A549 (cell line): ENCODE results near the gene DSTN. TPM values are rescaled to one million over a fixed set of nuclear protein-coding genes. Genes with fewer than 3 reads are reported as not detected.

Source experiments
- ATAC-seq, 2 experiments: fragments of 200-7000 bp in 1 of 2; fragments of >200 bp in 1 of 2; cut with Nextera tagmentation in 1 of 2; cut with Tn5 transposase in 1 of 2; 3 replicates each; pipeline versions ENCODE4 v1.8.0 to v1.9.1; 2018 to 2020; ENCODE audit warnings: mild to moderate bottlenecking in 1 of 2, moderate library complexity in 1 of 2
- CTCF ChIA-PET: fragments of 300-600 bp; sonication (Branson Sonifier 250); formaldehyde crosslinking; extraction: SDS; loops from one replicate; lab custom pipeline; 2021; ENCODE audit warnings: antibody characterized with exemption, inconsistent platforms; lab: Yijun Ruan, JAX
- POLR2A ChIA-PET: fragments of 350-600 bp; formaldehyde crosslinking; extraction: SDS; loops from one replicate; lab custom pipeline; 2021; ENCODE audit warnings: antibody characterized with exemption, inconsistent platforms; lab: Yijun Ruan, JAX
- DNase-seq, 2 experiments: peaks; one replicate each; pipeline versions ENCODE4 v3.0.0 to v3.0.0-alpha.2; 2011 to 2016; ENCODE audit warnings: low read depth in 1 of 2, low spot score in 1 of 2
- FAIRE-seq: peaks from 2 replicates; lab custom pipeline; 2011; peaks lifted over from hg19 to GRCh38; lab: Jason Lieb, UNC
- H3K27ac ChIP-seq, 2 experiments: fragments of >200 bp; sonication (Bioruptor Twin); formaldehyde crosslinking; 3 replicates each; pipeline ENCODE4 v1.5.1; 2016 to 2017
- H3K4me1 ChIP-seq: fragments of >200 bp; sonication (Bioruptor Twin); formaldehyde crosslinking; 3 replicates; pipeline ENCODE4 v1.6.1; 2016
- H3K4me2 ChIP-seq: fragments of >200 bp; sonication (Bioruptor Twin); formaldehyde crosslinking; 3 replicates; pipeline ENCODE4 v1.6.1; 2016
- H3K4me3 ChIP-seq: fragments of >200 bp; sonication (Bioruptor Twin); formaldehyde crosslinking; 3 replicates; pipeline ENCODE4 v1.5.1; 2016
- H3K9me3 ChIP-seq: fragments of >200 bp; sonication (Bioruptor Twin); formaldehyde crosslinking; 3 replicates; pipeline ENCODE4 v1.6.1; 2016
- BHLHE40 ChIP-seq: IDR thresholded peaks from 2 replicates; pipeline ENCODE4 v1.6.1; 2012; ENCODE audit warnings: low read depth, low read length, inconsistent platforms
- CBX2 ChIP-seq: fragments of 200-600 bp; sonication (generic); IDR thresholded peaks from 2 replicates; pipeline ENCODE4 v1.6.1; 2016; ENCODE audit warnings: low read depth, mild to moderate bottlenecking, borderline replicate concordance
- CEBPB ChIP-seq, 2 experiments: fragments of >200 bp in 1 of 2; sonication (Bioruptor Twin) in 1 of 2; formaldehyde crosslinking in 1 of 2; IDR thresholded peaks; 2 replicates each; pipeline ENCODE4 v1.6.1; 2012 to 2016
- EHF ChIP-seq: fragments of 250-450 bp; sonication (Bioruptor Pico); IDR thresholded peaks from 2 replicates; pipeline ENCODE4 v1.5.0; 2020; ENCODE audit warnings: mild to moderate bottlenecking
- ESRRA ChIP-seq: fragments of 150-350 bp; IDR thresholded peaks from 2 replicates; pipeline ENCODE4 v1.6.1; 2014; ENCODE audit warnings: mild to moderate bottlenecking, low read length, borderline replicate concordance
- FOSL2 ChIP-seq, 2 experiments: fragments of 450-650 bp in 1 of 2; fragments of >200 bp in 1 of 2; sonication (Bioruptor Twin) in 1 of 2; formaldehyde crosslinking; IDR thresholded peaks; 2 replicates each; pipeline versions ENCODE4 v1.5.0 to v1.6.1; 2016 to 2020; ENCODE audit warnings: mild to moderate bottlenecking in 1 of 2, moderate library complexity in 1 of 2
- FOXS1 ChIP-seq: fragments of 250-450 bp; sonication (Bioruptor Pico); IDR thresholded peaks from 2 replicates; pipeline ENCODE4 v1.5.0; 2020; ENCODE audit warnings: mild to moderate bottlenecking, moderate library complexity
- GATA3 ChIP-seq: IDR thresholded peaks from 2 replicates; pipeline ENCODE4 v1.6.1; 2012; ENCODE audit warnings: borderline replicate concordance
- JUN ChIP-seq, 2 experiments: fragments of >200 bp; sonication (Bioruptor Twin); formaldehyde crosslinking; IDR thresholded peaks; 2 replicates in 1 of 2; 3 replicates in 1 of 2; pipeline ENCODE4 v1.6.1; 2016 to 2017
- MAFK ChIP-seq: fragments of 450-650 bp; IDR thresholded peaks from 2 replicates; pipeline ENCODE4 v1.6.1; 2014; ENCODE audit not compliant: partially characterized antibody
- MYC ChIP-seq: IDR thresholded peaks from 2 replicates; pipeline ENCODE4 v1.6.1; 2012; ENCODE audit warnings: mild to moderate bottlenecking, inconsistent platforms, low read length, improper control_type of control experiment, borderline replicate concordance
- NFE2L2 ChIP-seq: fragments of 150-350 bp; conservative IDR thresholded peaks from 2 replicates; pipeline ENCODE4 v1.6.1; 2014; ENCODE audit warnings: low read length
- POLR2AphosphoS2 ChIP-seq: conservative IDR thresholded peaks from 2 replicates; pipeline ENCODE4 v1.6.1; 2012; ENCODE audit warnings: low read length, improper control_type of control experiment, inconsistent platforms
- RFX5 ChIP-seq: fragments of 450-650 bp; IDR thresholded peaks from 2 replicates; pipeline ENCODE4 v1.7.1; 2014; ENCODE audit warnings: antibody characterized with exemption, mild to moderate bottlenecking, moderate library complexity
- TFCP2L1 ChIP-seq: fragments of 250-450 bp; sonication (Bioruptor Pico); IDR thresholded peaks from 2 replicates; pipeline ENCODE4 v1.5.0; 2021; ENCODE audit warnings: mild to moderate bottlenecking
- ZC3H11A ChIP-seq: fragments of 450-650 bp; IDR thresholded peaks from 2 replicates; pipeline ENCODE4 v1.6.1; 2014; ENCODE audit warnings: antibody characterized with exemption, mild to moderate bottlenecking
- WGBS: methylation state at CpG from one replicate; pipeline ENCODE4 v1.1.6; 2017; ENCODE audit errors: missing lambda C conversion rate; 5-methylcytosine and 5-hydroxymethylcytosine counted together
- polyA plus RNA-seq, 4 experiments: library from polyadenylated mRNA; depleted of rRNA in 3 of 4; stranded (reverse); fragments of >200 nt; fragmentation: RNase III in 1 of 4; extraction: RNeasy Plus Mini Kit Qiagen cat#74134 plus additional on column Dnase treatment in 1 of 4; gene quantifications; 2 replicates in 3 of 4; 3 replicates in 1 of 4; pipeline ENCODE4 v1.2.3, GENCODE V29; 2011 to 2017
- TF ChIP-seq, protein P1 (sequence below): fragments of 250-450 bp; sonication (Bioruptor Pico); IDR thresholded peaks from 2 replicates; pipeline ENCODE4 v1.5.0; 2020; ENCODE audit warnings: low read depth, mild to moderate bottlenecking, moderate library complexity
- TF ChIP-seq, protein P2 (sequence below): fragments of 200-600 bp; sonication (generic); IDR thresholded peaks from 2 replicates; pipeline ENCODE4 v1.6.1; 2016; ENCODE audit warnings: antibody characterized with exemption, mild to moderate bottlenecking, moderate library complexity
- TF ChIP-seq, protein P3 (sequence below): fragments of >200 bp; sonication (Bioruptor Twin); formaldehyde crosslinking; IDR thresholded peaks from 2 replicates; pipeline ENCODE4 v1.6.1; 2016
- TF ChIP-seq, protein P4 (sequence below): fragments of 150-350 bp; IDR thresholded peaks from 2 replicates; pipeline ENCODE4 v1.6.1; 2014; ENCODE audit warnings: low read depth, mild to moderate bottlenecking, low read length
- TF ChIP-seq, protein P5 (sequence below): fragments of >200 bp; sonication (Bioruptor Twin); formaldehyde crosslinking; IDR thresholded peaks from 3 replicates; pipeline ENCODE4 v1.6.1; 2016
- TF ChIP-seq, protein P6 (sequence below): IDR thresholded peaks from 2 replicates; pipeline ENCODE4 v1.6.1; 2012
- TF ChIP-seq, protein P7 (sequence below): IDR thresholded peaks from 2 replicates; pipeline ENCODE4 v1.6.1; 2012
- TF ChIP-seq, protein P8 (sequence below): IDR thresholded peaks from 2 replicates; pipeline ENCODE4 v1.6.1; 2012; ENCODE audit warnings: low read depth, borderline replicate concordance

The DSTN gene
- polyA plus RNA-seq, 2 of the 4 experiments (the other 2 are of a cell fraction), result 544 to 1,131 TPM

DNA sequence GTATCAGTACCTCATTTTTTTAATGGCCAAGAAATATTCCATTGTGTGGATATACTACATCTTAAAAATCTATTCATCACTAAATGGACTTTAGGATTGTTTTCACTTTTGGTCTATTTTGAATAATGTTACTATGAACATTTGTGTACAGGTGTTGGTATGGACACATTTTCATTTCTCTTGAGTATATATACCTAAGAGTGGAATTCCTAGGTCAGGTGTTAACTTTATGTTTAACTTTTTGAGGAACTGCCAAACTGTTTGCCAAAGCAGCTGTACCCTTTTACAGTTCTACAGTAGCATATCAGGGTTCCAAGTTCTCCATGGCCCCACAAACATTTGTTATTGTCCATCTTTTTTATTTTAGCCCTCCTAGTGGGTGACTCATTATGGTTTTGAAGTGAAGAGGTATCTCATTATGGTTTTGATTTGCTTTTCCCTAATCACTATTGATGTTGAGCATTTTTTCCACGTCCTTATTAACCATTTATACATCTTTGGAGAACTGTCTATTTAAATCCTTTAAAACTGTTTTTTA is 28.2 kb downstream of the DSTN start:
- DNase-seq (no peak), FAIRE-seq (peak; percentile 56), ATAC-seq (no peak)
- Histone ChIP-seq H3K27ac (no peak overlapping the region), H3K4me1 (peaks cover 46% of the 10 kb centered on the region), H3K4me2 (no peak overlapping the region), H3K4me3 (no peak overlapping the region), H3K9me3 (no peaks in the 10 kb centered on the region)
- 87% methylated on average over 1 of the region's 1 CpG for WGBS
- ChIA-PET POLR2A (no interaction called here), CTCF (no interaction called here)
- TF ChIP-seq JUN (IDR thresholded peaks at IDR 0.05), result no peak
- TF ChIP-seq CEBPB (IDR thresholded peaks at IDR 0.05), result no peak
- TF ChIP-seq FOXS1, result no peak
- no peak for TF ChIP-seq RFX5
- TF ChIP-seq FOSL2 (IDR thresholded peaks at IDR 0.05), result no peak
- no peak for TF ChIP-seq FOSL2 (CRISPR knock-in tag; IDR thresholded peaks at IDR 0.05)
- TF ChIP-seq, protein P1, sequence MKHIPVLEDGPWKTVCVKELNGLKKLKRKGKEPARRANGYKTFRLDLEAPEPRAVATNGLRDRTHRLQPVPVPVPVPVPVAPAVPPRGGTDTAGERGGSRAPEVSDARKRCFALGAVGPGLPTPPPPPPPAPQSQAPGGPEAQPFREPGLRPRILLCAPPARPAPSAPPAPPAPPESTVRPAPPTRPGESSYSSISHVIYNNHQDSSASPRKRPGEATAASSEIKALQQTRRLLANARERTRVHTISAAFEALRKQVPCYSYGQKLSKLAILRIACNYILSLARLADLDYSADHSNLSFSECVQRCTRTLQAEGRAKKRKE, result no peak
- TF ChIP-seq CBX2, result no peak
- TF ChIP-seq, protein P2, sequence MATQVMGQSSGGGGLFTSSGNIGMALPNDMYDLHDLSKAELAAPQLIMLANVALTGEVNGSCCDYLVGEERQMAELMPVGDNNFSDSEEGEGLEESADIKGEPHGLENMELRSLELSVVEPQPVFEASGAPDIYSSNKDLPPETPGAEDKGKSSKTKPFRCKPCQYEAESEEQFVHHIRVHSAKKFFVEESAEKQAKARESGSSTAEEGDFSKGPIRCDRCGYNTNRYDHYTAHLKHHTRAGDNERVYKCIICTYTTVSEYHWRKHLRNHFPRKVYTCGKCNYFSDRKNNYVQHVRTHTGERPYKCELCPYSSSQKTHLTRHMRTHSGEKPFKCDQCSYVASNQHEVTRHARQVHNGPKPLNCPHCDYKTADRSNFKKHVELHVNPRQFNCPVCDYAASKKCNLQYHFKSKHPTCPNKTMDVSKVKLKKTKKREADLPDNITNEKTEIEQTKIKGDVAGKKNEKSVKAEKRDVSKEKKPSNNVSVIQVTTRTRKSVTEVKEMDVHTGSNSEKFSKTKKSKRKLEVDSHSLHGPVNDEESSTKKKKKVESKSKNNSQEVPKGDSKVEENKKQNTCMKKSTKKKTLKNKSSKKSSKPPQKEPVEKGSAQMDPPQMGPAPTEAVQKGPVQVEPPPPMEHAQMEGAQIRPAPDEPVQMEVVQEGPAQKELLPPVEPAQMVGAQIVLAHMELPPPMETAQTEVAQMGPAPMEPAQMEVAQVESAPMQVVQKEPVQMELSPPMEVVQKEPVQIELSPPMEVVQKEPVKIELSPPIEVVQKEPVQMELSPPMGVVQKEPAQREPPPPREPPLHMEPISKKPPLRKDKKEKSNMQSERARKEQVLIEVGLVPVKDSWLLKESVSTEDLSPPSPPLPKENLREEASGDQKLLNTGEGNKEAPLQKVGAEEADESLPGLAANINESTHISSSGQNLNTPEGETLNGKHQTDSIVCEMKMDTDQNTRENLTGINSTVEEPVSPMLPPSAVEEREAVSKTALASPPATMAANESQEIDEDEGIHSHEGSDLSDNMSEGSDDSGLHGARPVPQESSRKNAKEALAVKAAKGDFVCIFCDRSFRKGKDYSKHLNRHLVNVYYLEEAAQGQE, result no peak
- TF ChIP-seq, protein P3, sequence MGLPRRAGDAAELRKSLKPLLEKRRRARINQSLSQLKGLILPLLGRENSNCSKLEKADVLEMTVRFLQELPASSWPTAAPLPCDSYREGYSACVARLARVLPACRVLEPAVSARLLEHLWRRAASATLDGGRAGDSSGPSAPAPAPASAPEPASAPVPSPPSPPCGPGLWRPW, result no peak
- TF ChIP-seq, protein P4, sequence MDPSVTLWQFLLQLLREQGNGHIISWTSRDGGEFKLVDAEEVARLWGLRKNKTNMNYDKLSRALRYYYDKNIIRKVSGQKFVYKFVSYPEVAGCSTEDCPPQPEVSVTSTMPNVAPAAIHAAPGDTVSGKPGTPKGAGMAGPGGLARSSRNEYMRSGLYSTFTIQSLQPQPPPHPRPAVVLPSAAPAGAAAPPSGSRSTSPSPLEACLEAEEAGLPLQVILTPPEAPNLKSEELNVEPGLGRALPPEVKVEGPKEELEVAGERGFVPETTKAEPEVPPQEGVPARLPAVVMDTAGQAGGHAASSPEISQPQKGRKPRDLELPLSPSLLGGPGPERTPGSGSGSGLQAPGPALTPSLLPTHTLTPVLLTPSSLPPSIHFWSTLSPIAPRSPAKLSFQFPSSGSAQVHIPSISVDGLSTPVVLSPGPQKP, result no peak
- no peak for TF ChIP-seq MAFK
- TF ChIP-seq, protein P5, sequence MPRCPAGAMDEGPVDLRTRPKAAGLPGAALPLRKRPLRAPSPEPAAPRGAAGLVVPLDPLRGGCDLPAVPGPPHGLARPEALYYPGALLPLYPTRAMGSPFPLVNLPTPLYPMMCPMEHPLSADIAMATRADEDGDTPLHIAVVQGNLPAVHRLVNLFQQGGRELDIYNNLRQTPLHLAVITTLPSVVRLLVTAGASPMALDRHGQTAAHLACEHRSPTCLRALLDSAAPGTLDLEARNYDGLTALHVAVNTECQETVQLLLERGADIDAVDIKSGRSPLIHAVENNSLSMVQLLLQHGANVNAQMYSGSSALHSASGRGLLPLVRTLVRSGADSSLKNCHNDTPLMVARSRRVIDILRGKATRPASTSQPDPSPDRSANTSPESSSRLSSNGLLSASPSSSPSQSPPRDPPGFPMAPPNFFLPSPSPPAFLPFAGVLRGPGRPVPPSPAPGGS, result no peak
- TF ChIP-seq POLR2AphosphoS2, result no peak
- no peak for TF ChIP-seq ESRRA
- TF ChIP-seq, protein P6, sequence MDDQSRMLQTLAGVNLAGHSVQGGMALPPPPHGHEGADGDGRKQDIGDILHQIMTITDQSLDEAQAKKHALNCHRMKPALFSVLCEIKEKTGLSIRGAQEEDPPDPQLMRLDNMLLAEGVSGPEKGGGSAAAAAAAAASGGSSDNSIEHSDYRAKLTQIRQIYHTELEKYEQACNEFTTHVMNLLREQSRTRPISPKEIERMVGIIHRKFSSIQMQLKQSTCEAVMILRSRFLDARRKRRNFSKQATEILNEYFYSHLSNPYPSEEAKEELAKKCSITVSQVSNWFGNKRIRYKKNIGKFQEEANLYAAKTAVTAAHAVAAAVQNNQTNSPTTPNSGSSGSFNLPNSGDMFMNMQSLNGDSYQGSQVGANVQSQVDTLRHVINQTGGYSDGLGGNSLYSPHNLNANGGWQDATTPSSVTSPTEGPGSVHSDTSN, result no peak
- no peak for TF ChIP-seq EHF
- no peak for TF ChIP-seq TFCP2L1 (CRISPR knock-in tag)
- TF ChIP-seq, all 56 proteins: peak for 0

DNA sequence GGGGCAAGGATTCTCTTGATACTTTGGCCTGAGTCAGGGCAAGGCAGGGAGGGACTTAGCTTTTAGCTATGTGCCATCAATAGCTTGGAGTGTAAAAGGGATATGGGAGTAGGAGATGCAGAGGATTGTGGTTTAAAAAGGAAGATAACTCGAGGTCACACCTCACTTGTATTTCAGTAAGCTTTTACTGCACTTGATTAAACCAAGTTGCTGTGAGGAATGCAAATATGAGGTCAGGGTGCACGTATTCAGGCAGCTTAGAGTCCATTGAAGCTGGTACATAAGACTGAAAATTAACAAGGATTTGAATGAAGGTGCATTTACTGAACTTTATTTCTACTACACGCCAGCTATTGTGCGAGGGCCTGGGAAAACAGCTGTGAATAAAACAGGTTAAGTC is 32.1 kb downstream of the DSTN start:
- ChIA-PET POLR2A (interaction anchor here (1.4 to 2.2 kb wide), 2 partner anchors 9 to 32 kb away, joined by 5 to 13 read pairs; partner anchors contain the start of gene DSTN), CTCF (interaction anchor here (0.6 to 4.1 kb wide), 10 partner anchors 9 to 97 kb away, joined by 3 to 22 read pairs (median 4); no protein-coding TSS in a partner anchor)
- ATAC-seq (no peak), FAIRE-seq (peak; percentile 78), DNase-seq (no peak)
- WGBS, result 73% methylated on average over 4 of the region's 4 CpGs
- no peak overlapping the region for H3K27ac ChIP-seq
- H3K4me2 ChIP-seq, result no peak overlapping the region
- H3K9me3 ChIP-seq, result no peaks in the 10 kb centered on the region
- H3K4me3 ChIP-seq, result no peak overlapping the region
- peaks cover 69% of the 10 kb centered on the region for H3K4me1 ChIP-seq
- TF ChIP-seq, protein P3, result no peak
- TF ChIP-seq GATA3 (no peak), TFCP2L1 (CRISPR knock-in tag) (no peak), MYC (no peak), NFE2L2 (no peak), BHLHE40 (no peak), POLR2AphosphoS2 (no peak), ZC3H11A (no peak)
- TF ChIP-seq, protein P7, sequence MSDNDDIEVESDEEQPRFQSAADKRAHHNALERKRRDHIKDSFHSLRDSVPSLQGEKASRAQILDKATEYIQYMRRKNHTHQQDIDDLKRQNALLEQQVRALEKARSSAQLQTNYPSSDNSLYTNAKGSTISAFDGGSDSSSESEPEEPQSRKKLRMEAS, result no peak
- TF ChIP-seq, protein P8, sequence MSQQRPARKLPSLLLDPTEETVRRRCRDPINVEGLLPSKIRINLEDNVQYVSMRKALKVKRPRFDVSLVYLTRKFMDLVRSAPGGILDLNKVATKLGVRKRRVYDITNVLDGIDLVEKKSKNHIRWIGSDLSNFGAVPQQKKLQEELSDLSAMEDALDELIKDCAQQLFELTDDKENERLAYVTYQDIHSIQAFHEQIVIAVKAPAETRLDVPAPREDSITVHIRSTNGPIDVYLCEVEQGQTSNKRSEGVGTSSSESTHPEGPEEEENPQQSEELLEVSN, result no peak
- TF ChIP-seq, protein P6, result no peak
- TF ChIP-seq, protein P4, result no peak
